Thoracic aorta (tissue), 2 donors: ENCODE measurements around the gene GOLGA6L2. TPM values are rescaled to one million over a fixed set of nuclear protein-coding genes. Genes with fewer than 3 reads are reported as not detected.

Experiments
- ATAC-seq: fragments of 150-250 bp; one replicate; pipeline ENCODE4 v1.8.0; 2017; ENCODE audit warnings: low read depth; ENCODE audit not compliant: insufficient number of reproducible peaks, low FRiP score
- DNase-seq: peaks from one replicate; pipeline ENCODE4 v3.0.0-alpha.2; 2020; ENCODE audit warnings: low spot score
- H3K27ac ChIP-seq, 2 donors: fragments of 200-600 bp; sonication (generic); 1 replicate in 1 of 2; 2 replicates in 1 of 2; pipeline ENCODE4 v1.5.1; 2016; ENCODE audit warnings: mild to moderate bottlenecking in 2 of 2, moderate library complexity in 2 of 2
- H3K27me3 ChIP-seq: fragments of 200-600 bp; sonication (generic); replicated peaks from 2 replicates; pipeline ENCODE4 v1.6.0; 2016; ENCODE audit warnings: mild to moderate bottlenecking; ENCODE audit not compliant: insufficient read depth
- H3K36me3 ChIP-seq: fragments of 200-600 bp; sonication (generic); one replicate; pipeline ENCODE4 v1.5.1; 2016
- H3K4me1 ChIP-seq, 2 donors: fragments of 200-600 bp; sonication (generic); 1 replicate in 1 of 2; 2 replicates in 1 of 2; pipeline versions ENCODE4 v1.5.1 to v1.6.0; 2016; ENCODE audit warnings: low read depth in 2 of 2, mild to moderate bottlenecking in 1 of 2; ENCODE audit not compliant: control insufficient read depth in 1 of 2
- H3K4me3 ChIP-seq: fragments of 200-600 bp; sonication (generic); 2 replicates; pipeline ENCODE4 v1.5.1; 2016; ENCODE audit warnings: mild to moderate bottlenecking
- H3K9me3 ChIP-seq: fragments of 200-600 bp; sonication (generic); 2 replicates; pipeline ENCODE4 v1.5.1; 2016
- CTCF ChIP-seq: fragments of 200-600 bp; sonication (generic); IDR thresholded peaks from one replicate; pipeline ENCODE4 v1.5.1; 2019; ENCODE audit warnings: antibody characterized with exemption
- total RNA-seq, 2 donors: library from RNA; depleted of rRNA; stranded (reverse); fragments of >200 nt; gene quantifications; one replicate each; pipeline versions ENCODE4 v1.1.0 to v1.2.3, GENCODE V29; 2016

GOLGA6L2 gene
- total RNA-seq, 2 donors from 2014 or later: not detected

GRCh38 chr15:23395832-23396231, 51.2 kb downstream of the GOLGA6L2 start:
- DNase-seq (no peak), ATAC-seq (no peak)
- no peak for TF ChIP-seq CTCF
- Histone ChIP-seq H3K27me3 (no peaks in the 10 kb centered on the region), H3K9me3 (no peaks in the 10 kb centered on the region), H3K36me3 (no peaks in the 10 kb centered on the region), H3K27ac (no peak overlapping the region), H3K4me1 (peaks cover 29 to 37% of the 10 kb centered on the region in 2 donors), H3K4me3 (no peak overlapping the region)

- DNase-seq: no peak
- H3K4me1 ChIP-seq: peaks cover 29 to 32% of the 10 kb centered on the region in 2 donors
- H3K9me3 ChIP-seq: no peaks in the 10 kb centered on the region
- TF ChIP-seq CTCF: no peak
- H3K36me3 ChIP-seq: no peaks in the 10 kb centered on the region
- no peaks in the 10 kb centered on the region for H3K27me3 ChIP-seq
- H3K27ac ChIP-seq: no peak overlapping the region
- ATAC-seq: no peak
- H3K4me3 ChIP-seq: no peak overlapping the region
Observed at GRCh38 chr15:23395030-23395692, 51.9 kb downstream of the GOLGA6L2 start.

Other genes with a start within 250 kb of the GOLGA6L2 start
- gene GOLGA6L26, start 113.0 kb downstream of the GOLGA6L2 start, total RNA-seq: not detected
- under 1 TPM; 0.14 to 0.42 TPM for gene GOLGA8S, start 92.5 kb downstream of the GOLGA6L2 start, total RNA-seq
- 1 to 10 TPM; 5.0 to 6.8 TPM for gene MKRN3, start 118.4 kb upstream of the GOLGA6L2 start, total RNA-seq
- under 1 TPM in 1 of 2 donors, not detected in 1; 0.56 TPM for gene MAGEL2, start 200.6 kb upstream of the GOLGA6L2 start, total RNA-seq
- 10 to 100 TPM; 30.6 to 80.0 TPM for gene NDN, start 240.1 kb upstream of the GOLGA6L2 start, total RNA-seq